Aorta (tissue), 5 donors: Measurements from ENCODE around the gene KRT23. TPM values are rescaled to one million over a fixed set of nuclear protein-coding genes. Genes with fewer than 3 reads are reported as not detected.

Experiments used
- ATAC-seq: fragments of 200-7000 bp; cut with Tn5 transposase; one replicate; pipeline ENCODE4 v1.9.1; 2022; ENCODE audit warnings: moderate library complexity; ENCODE audit not compliant: low FRiP score
- DNase-seq, 2 donors: peaks; one replicate each; pipeline ENCODE4 v3.0.0-alpha.2; 2020
- H3K27ac ChIP-seq, 2 donors: one replicate each; pipeline ENCODE4 v1.5.1; 2013; ENCODE audit warnings: low read length in 2 of 2, mild to moderate bottlenecking in 2 of 2, moderate library complexity in 2 of 2, control low read depth in 1 of 2, inconsistent platforms in 1 of 2, low read depth in 1 of 2
- H3K27me3 ChIP-seq, 2 donors: one replicate each; pipeline ENCODE4 v1.6.1; 2013; ENCODE audit warnings: control low read depth in 1 of 2, low read length in 1 of 2, mild to moderate bottlenecking in 1 of 2, moderate library complexity in 1 of 2; ENCODE audit not compliant: insufficient read depth in 2 of 2, control insufficient read depth in 1 of 2
- H3K36me3 ChIP-seq, 2 donors: one replicate each; pipeline ENCODE4 v1.6.1; 2013; ENCODE audit warnings: control low read depth in 1 of 2, low read length in 1 of 2, mild to moderate bottlenecking in 1 of 2; ENCODE audit not compliant: insufficient read depth in 2 of 2, control insufficient read depth in 1 of 2
- H3K4me1 ChIP-seq, 2 donors: one replicate each; pipeline ENCODE4 v1.6.1; 2013; ENCODE audit warnings: low read length in 2 of 2, control low read depth in 1 of 2, mild to moderate bottlenecking in 1 of 2, moderate library complexity in 1 of 2; ENCODE audit not compliant: insufficient read depth in 2 of 2, control insufficient read depth in 1 of 2
- H3K4me3 ChIP-seq, 2 donors: one replicate each; pipeline ENCODE4 v1.5.1; 2013; ENCODE audit warnings: low read length in 2 of 2, control low read depth in 1 of 2, mild to moderate bottlenecking in 1 of 2
- H3K9me3 ChIP-seq: one replicate; pipeline ENCODE4 v1.6.1; 2013; ENCODE audit warnings: mild to moderate bottlenecking, low read length; ENCODE audit not compliant: control insufficient read depth
- WGBS, 2 donors: extraction: QIAGEN DNeasy Blood & Tissue Kit; methylation state at CpG; one replicate each; pipeline ENCODE4 v1.1.7; 2013; 5-methylcytosine and 5-hydroxymethylcytosine counted together
- intact Hi-C, 2 donors: fragments of 100-400 bp; cut with DNase I; formaldehyde crosslinking; loops; one replicate each; pipeline versions ENCODE4 v1.14.2 to v1.15.0; 2022
- polyA plus RNA-seq, 2 donors: library from polyadenylated mRNA; stranded (reverse); fragments of 200-250 nt; gene quantifications; one replicate each; pipeline ENCODE4 v1.2.3, GENCODE V29; 2013
- total RNA-seq, 2 donors: library from RNA; stranded (reverse); fragmentation: NEBNext Ultra II Directional; extraction: Animal tissue kit (Norgen Biotek cat#: 25700); gene quantifications; one replicate each; pipeline ENCODE4 v1.2.1, GENCODE V29; 2021
- donor health status: healthy with polysubstance abuse.
- donor health status: Bipolar disorder and iron deficiency.
- donor health status: DM: no; HTN: no; CAD: no.
- donor health status: DM: no; HTN: no; CAD: no.
- donor health status: DM: yes; HTN: yes; CAD: no.

KRT23 gene
- total and polyA plus RNA-seq, 4 donors: 0.30 to 0.50 (median 0.39) TPM; not detected in 1

GRCh38 chr17:40974366-40974765 lies 36.9 kb upstream of the KRT23 start:
- Histone ChIP-seq H3K36me3 (no peaks in the 10 kb centered on the region), H3K27ac (no peak overlapping the region), H3K4me3 (no peak overlapping the region), H3K9me3 (no peaks in the 10 kb centered on the region), H3K4me1 (no peaks in the 10 kb centered on the region), H3K27me3 (no peaks in the 10 kb centered on the region)
- DNase-seq: no peak
- 67 to 88% methylated on average over 3 of the region's 3 CpGs for WGBS, 2 donors
- no peak for ATAC-seq
- intact Hi-C loops: no loop called here

GRCh38 chr17:40967582-40967981 lies 30.1 kb upstream of the KRT23 start:
- H3K4me1 ChIP-seq: no peaks in the 10 kb centered on the region
- intact Hi-C loops: no loop called here
- H3K27ac ChIP-seq: no peak overlapping the region
- DNase-seq (no peak), ATAC-seq (no peak)
- 53 to 61% methylated on average over 1 of the region's 1 CpG for WGBS, 2 donors
- no peaks in the 10 kb centered on the region for H3K27me3 ChIP-seq
- no peaks in the 10 kb centered on the region for H3K36me3 ChIP-seq
- no peaks in the 10 kb centered on the region for H3K9me3 ChIP-seq
- H3K4me3 ChIP-seq: no peak overlapping the region

- no peaks in the 10 kb centered on the region for H3K36me3 ChIP-seq
- no peak within 1 kb of the TSS for H3K27ac ChIP-seq
- H3K4me1 ChIP-seq: no peaks in the 10 kb centered on the region
- intact Hi-C loops: no loop called here
- H3K4me3 ChIP-seq: no peak within 1 kb of the TSS
- 29 to 62% methylated on average over 1 of the region's 1 CpG for WGBS, 2 donors
- no peaks in the 10 kb centered on the region for H3K9me3 ChIP-seq
- no peaks in the 10 kb centered on the region for H3K27me3 ChIP-seq
- ATAC-seq (no peak), DNase-seq (no peak)
Observed at GRCh38 chr17:40966848-40967247, 29.4 kb upstream of the KRT23 start, which contains the start of gene KRT39. Gene KRT39 (minus strand): TSS chr17:40966948. CDS start chr17:40966856, 92 bp downstream.

GRCh38 chr17:40963838-40964237 lies 26.4 kb upstream of the KRT23 start:
- intact Hi-C loops: no loop called here
- ATAC-seq: no peak
- peaks cover 0 to 2% of the 10 kb centered on the region in 2 donors for H3K27me3 ChIP-seq
- H3K27ac ChIP-seq: no peak overlapping the region
- H3K9me3 ChIP-seq: no peaks in the 10 kb centered on the region
- no peak overlapping the region for H3K4me3 ChIP-seq
- H3K4me1 ChIP-seq: no peaks in the 10 kb centered on the region
- DNase-seq: no peak
- WGBS, 2 donors: 37 to 57% methylated on average over 1 of the region's 1 CpG
- H3K36me3 ChIP-seq: no peaks in the 10 kb centered on the region

GRCh38 chr17:40962059-40962561 lies 24.7 kb upstream of the KRT23 start:
- intact Hi-C loops: no loop called here

GRCh38 chr17:40961591-40961990 lies 24.1 kb upstream of the KRT23 start:
- no peak overlapping the region for H3K4me3 ChIP-seq
- WGBS, 2 donors: 83 to 88% methylated on average over 1 of the region's 1 CpG
- ATAC-seq (no peak), DNase-seq (no peak)
- no peak overlapping the region for H3K27ac ChIP-seq
- no peaks in the 10 kb centered on the region for H3K4me1 ChIP-seq
- H3K9me3 ChIP-seq: no peaks in the 10 kb centered on the region
- intact Hi-C loops: no loop called here
- no peaks in the 10 kb centered on the region for H3K36me3 ChIP-seq
- H3K27me3 ChIP-seq: peaks cover 0 to 2% of the 10 kb centered on the region in 2 donors

More at GRCh38 chr17:40962059-40962561, 24.7 kb upstream of the KRT23 start:
- DNase-seq: no peak
- H3K27ac ChIP-seq: no peak overlapping the region
- H3K4me1 ChIP-seq: no peaks in the 10 kb centered on the region
- H3K36me3 ChIP-seq: no peaks in the 10 kb centered on the region
- no peaks in the 10 kb centered on the region for H3K9me3 ChIP-seq
- H3K27me3 ChIP-seq: peaks cover 0 to 2% of the 10 kb centered on the region in 2 donors
- H3K4me3 ChIP-seq: no peak overlapping the region
- ATAC-seq: no peak
- 80 to 88% methylated on average over 4 of the region's 4 CpGs for WGBS, 2 donors

GRCh38 chr17:40960144-40960543 lies 22.7 kb upstream of the KRT23 start:
- Histone ChIP-seq H3K36me3 (no peaks in the 10 kb centered on the region), H3K9me3 (no peaks in the 10 kb centered on the region), H3K4me3 (no peak overlapping the region), H3K4me1 (no peaks in the 10 kb centered on the region), H3K27me3 (peaks cover 0 to 2% of the 10 kb centered on the region in 2 donors), H3K27ac (no peak overlapping the region)
- no peak for ATAC-seq
- intact Hi-C loops: no loop called here
- no peak for DNase-seq
- 23 to 32% methylated on average over 10 of the region's 10 CpGs for WGBS, 2 donors

- WGBS, 2 donors: 48 to 66% methylated on average over 12 of the region's 12 CpGs
- Histone ChIP-seq H3K9me3 (no peaks in the 10 kb centered on the region), H3K27ac (no peak overlapping the region), H3K4me3 (no peak overlapping the region), H3K4me1 (no peaks in the 10 kb centered on the region), H3K36me3 (no peaks in the 10 kb centered on the region), H3K27me3 (peaks cover 0 to 2% of the 10 kb centered on the region in 2 donors)
- ATAC-seq (no peak), DNase-seq (no peak)
- intact Hi-C loops: no loop called here
Observed at GRCh38 chr17:40958086-40958953, 20.9 kb upstream of the KRT23 start.
